ENCODE results near the gene OR10P1.

DNA sequence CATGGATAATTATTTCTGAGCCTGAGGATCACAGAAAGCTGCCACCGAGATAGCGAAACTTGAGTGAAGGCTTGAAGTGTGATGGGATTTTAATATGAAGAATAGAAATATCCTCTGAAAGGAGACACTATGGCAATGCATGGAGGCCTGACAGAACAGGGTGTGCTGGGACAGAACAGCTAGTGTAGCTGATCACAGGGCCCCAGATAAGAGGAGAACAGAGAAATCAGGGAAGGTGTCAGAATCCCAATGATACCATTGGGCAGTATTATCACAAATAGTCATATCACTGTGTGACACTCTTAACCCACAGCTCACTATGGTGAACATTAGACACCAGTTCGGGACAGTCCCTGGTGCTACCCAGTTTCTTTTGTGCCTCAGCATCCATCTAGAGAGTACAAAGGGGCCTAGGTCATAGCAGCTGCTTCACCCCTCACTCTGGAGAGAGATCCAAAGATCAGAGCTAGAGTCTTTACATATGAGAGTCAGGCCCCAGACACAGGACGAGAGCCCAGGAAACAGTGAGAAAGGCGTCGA, 506 bp upstream of the OR10P1 start:
- no peak for TF ChIP-seq CEBPB (IDR thresholded peaks at IDR 0.05; ENCODE audit: low read depth, low read length)
- TF ChIP-seq RCOR1 (IDR thresholded peaks at IDR 0.05; ENCODE audit: insufficient replicate concordance, low read length): no peak
- TF ChIP-seq CTCF (conservative IDR thresholded peaks at IDR 0.05; ENCODE audit: low read depth, low read length): no peak
- no peak for TF ChIP-seq ELK1 (IDR thresholded peaks at IDR 0.05; ENCODE audit: borderline replicate concordance, low read depth, low read length)
- TF ChIP-seq RAD21 (IDR thresholded peaks at IDR 0.05; ENCODE audit: low read length): no peak
- no peak for TF ChIP-seq BHLHE40 (IDR thresholded peaks at IDR 0.05; ENCODE audit: low read depth, low read length)
- no peak for TF ChIP-seq MAZ (IDR thresholded peaks at IDR 0.05; ENCODE audit: borderline replicate concordance, low read depth, low read length)
- TF ChIP-seq POLR2A (IDR thresholded peaks at IDR 0.05; ENCODE audit: low read depth, low read length): no peak
